Peyer's patch (tissue), 4 donors: Measurements from ENCODE around the gene ADGRD1.

Experiments
- CTCF ChIP-seq, 6 experiments: fragments of 450-650 bp in 4 of 6; fragments of 200-600 bp in 2 of 6; sonication (generic) in 1 of 6; IDR thresholded peaks; one replicate each; pipeline ENCODE4 v1.5.1; 2017 to 2019; ENCODE audit warnings: antibody characterized with exemption in 6 of 6, mild to moderate bottlenecking in 3 of 6, moderate library complexity in 1 of 6
- POLR2A ChIP-seq, 2 donors: fragments of 450-650 bp; IDR thresholded peaks; one replicate each; pipeline ENCODE4 v1.5.1; 2017; ENCODE audit warnings: antibody characterized with exemption in 2 of 2, mild to moderate bottlenecking in 2 of 2, moderate library complexity in 2 of 2

- no peak for TF ChIP-seq POLR2A (IDR thresholded peaks at IDR 0.05)
- no peak for TF ChIP-seq CTCF (IDR thresholded peaks at IDR 0.05)
These were observed 222.6 kb downstream of the ADGRD1 start for GRCh38 chr12:131176266-131176665.
